H9 (cell line): ENCODE results near the gene B3GNT5. TPM values are rescaled to one million over a fixed set of nuclear protein-coding genes. Genes with fewer than 3 reads are reported as not detected.

Experiments used
- DNase-seq: peaks from one replicate; pipeline ENCODE4 v3.0.0-alpha.2; 2017
- H2AFZ ChIP-seq: one replicate; pipeline ENCODE4 v1.6.1; 2013; ENCODE audit warnings: mild to moderate bottlenecking, low read length, control low read depth, moderate library complexity
- H2AK5ac ChIP-seq: 2 replicates; pipeline ENCODE4 v1.6.1; 2013; ENCODE audit warnings: low read length, control low read depth, mixed read lengths; ENCODE audit not compliant: insufficient read length
- H2BK120ac ChIP-seq: one replicate; pipeline ENCODE4 v1.6.1; 2013; ENCODE audit warnings: low read depth, mild to moderate bottlenecking, low read length, control low read depth, inconsistent platforms; ENCODE audit not compliant: poor library complexity, severe bottlenecking
- H2BK12ac ChIP-seq: 2 replicates; pipeline ENCODE4 v1.6.1; 2013; ENCODE audit warnings: low read length, control low read depth, mixed read lengths, low read depth; ENCODE audit not compliant: insufficient read length
- H2BK15ac ChIP-seq: 2 replicates; pipeline ENCODE4 v1.6.1; 2013; ENCODE audit warnings: low read depth, low read length, control low read depth
- H2BK20ac ChIP-seq: one replicate; pipeline ENCODE4 v1.6.1; 2013; ENCODE audit warnings: low read depth, mild to moderate bottlenecking, low read length, control low read depth, inconsistent platforms; ENCODE audit not compliant: poor library complexity, severe bottlenecking
- H2BK5ac ChIP-seq: 2 replicates; pipeline ENCODE4 v1.6.1; 2013; ENCODE audit warnings: low read length, control low read depth, mixed read lengths; ENCODE audit not compliant: insufficient read length
- H3K14ac ChIP-seq: 2 replicates; pipeline ENCODE4 v1.6.1; 2013; ENCODE audit warnings: low read length, control low read depth; ENCODE audit not compliant: insufficient read depth
- H3K18ac ChIP-seq: 2 replicates; pipeline ENCODE4 v1.6.1; 2013; ENCODE audit warnings: low read depth, mild to moderate bottlenecking, mixed read lengths, low read length, control low read depth; ENCODE audit not compliant: insufficient read length
- H3K23ac ChIP-seq: 2 replicates; pipeline ENCODE4 v1.6.1; 2013; ENCODE audit warnings: low read length, control low read depth, mixed read lengths, low read depth; ENCODE audit not compliant: insufficient read length
- H3K23me2 ChIP-seq: 2 replicates; pipeline ENCODE4 v1.6.1; 2013; ENCODE audit warnings: low read depth, mild to moderate bottlenecking, mixed read lengths, low read length, control low read depth; ENCODE audit not compliant: insufficient read length, poor library complexity, severe bottlenecking
- H3K27ac ChIP-seq: 2 replicates; pipeline ENCODE4 v1.5.1; 2013; ENCODE audit warnings: low read length, control low read depth, mixed read lengths, low read depth; ENCODE audit not compliant: insufficient read length
- H3K27me3 ChIP-seq: 2 replicates; pipeline ENCODE4 v1.6.1; 2013; ENCODE audit warnings: low read length, control low read depth, inconsistent platforms; ENCODE audit not compliant: insufficient read depth
- H3K4ac ChIP-seq: 2 replicates; pipeline ENCODE4 v1.6.1; 2013; ENCODE audit warnings: low read depth, mild to moderate bottlenecking, control low read depth, inconsistent platforms, low read length, moderate library complexity
- H3K4me1 ChIP-seq: 2 replicates; pipeline ENCODE4 v1.6.1; 2013; ENCODE audit warnings: low read length, control low read depth, inconsistent platforms; ENCODE audit not compliant: insufficient read depth
- H3K4me2 ChIP-seq: 2 replicates; pipeline ENCODE4 v1.6.1; 2013; ENCODE audit warnings: low read length, control low read depth, mixed read lengths; ENCODE audit not compliant: insufficient read length, insufficient read depth
- H3K56ac ChIP-seq: 2 replicates; pipeline ENCODE4 v1.6.1; 2013; ENCODE audit warnings: low read depth, mild to moderate bottlenecking, mixed read lengths, low read length, control low read depth; ENCODE audit not compliant: insufficient read length
- H3K79me1 ChIP-seq: 2 replicates; pipeline ENCODE4 v1.6.1; 2013; ENCODE audit warnings: low read depth, mild to moderate bottlenecking, moderate library complexity, low read length, control low read depth, inconsistent platforms; ENCODE audit not compliant: insufficient read depth, poor library complexity, severe bottlenecking
- H3K79me2 ChIP-seq: 2 replicates; pipeline ENCODE4 v1.6.1; 2013; ENCODE audit warnings: low read length, control low read depth, inconsistent platforms; ENCODE audit not compliant: insufficient read depth
- H3K9ac ChIP-seq: 2 replicates; pipeline ENCODE4 v1.6.1; 2013; ENCODE audit warnings: low read length, control low read depth, mixed read lengths; ENCODE audit not compliant: insufficient read length; ENCODE audit errors: extremely low read depth
- H3K9me3 ChIP-seq: one replicate; pipeline ENCODE4 v1.6.1; 2013; ENCODE audit warnings: low read depth, low read length, inconsistent platforms; ENCODE audit not compliant: control insufficient read depth
- H3T11ph ChIP-seq: one replicate; pipeline ENCODE4 v1.6.1; 2013; ENCODE audit warnings: mild to moderate bottlenecking, low read length, control low read depth, inconsistent platforms
- H4K20me1 ChIP-seq: one replicate; pipeline ENCODE4 v1.6.1; 2013; ENCODE audit not compliant: control insufficient read depth, insufficient read length, insufficient read depth
- H4K5ac ChIP-seq: 2 replicates; pipeline ENCODE4 v1.6.1; 2013; ENCODE audit warnings: low read depth, mild to moderate bottlenecking, mixed read lengths, low read length, control low read depth; ENCODE audit not compliant: insufficient read length
- H4K8ac ChIP-seq: replicated peaks from 2 replicates; pipeline ENCODE4 v1.6.1; 2013; ENCODE audit warnings: low read length, control low read depth, mixed read lengths, low read depth; ENCODE audit not compliant: insufficient read length
- H4K91ac ChIP-seq: 2 replicates; pipeline ENCODE4 v1.6.1; 2013; ENCODE audit warnings: low read depth, mild to moderate bottlenecking, moderate library complexity, mixed read lengths, low read length, control low read depth; ENCODE audit not compliant: insufficient read length
- H3K27ac Mint-ChIP-seq, 3 experiments: 2 replicates in 2 of 3; 3 replicates in 1 of 3; pipeline ENCODE4 v1.8.0; 2020 to 2021; ENCODE audit warnings: mixed read lengths in 3 of 3, mild to moderate bottlenecking in 1 of 3, moderate library complexity in 1 of 3
- H3K27me3 Mint-ChIP-seq: 2 replicates; pipeline ENCODE4 v1.8.0; 2021; ENCODE audit warnings: low read depth, mild to moderate bottlenecking, moderate library complexity, mixed read lengths
- H3K36me3 Mint-ChIP-seq, 3 experiments: 2 replicates in 2 of 3; 3 replicates in 1 of 3; pipeline ENCODE4 v1.8.0; 2020 to 2021; ENCODE audit warnings: low read depth in 3 of 3, mixed read lengths in 3 of 3; ENCODE audit not compliant: insufficient read depth in 1 of 3
- H3K4me1 Mint-ChIP-seq, 2 experiments: 2 replicates each; pipeline ENCODE4 v1.8.0; 2020; ENCODE audit warnings: mixed read lengths in 2 of 2
- H3K4me3 Mint-ChIP-seq, 2 experiments: 2 replicates in 1 of 2; 3 replicates in 1 of 2; pipeline ENCODE4 v1.8.0; 2020 to 2021; ENCODE audit warnings: mild to moderate bottlenecking in 2 of 2, mixed read lengths in 2 of 2, moderate library complexity in 1 of 2
- H3K9me3 Mint-ChIP-seq, 2 experiments: 2 replicates in 1 of 2; 3 replicates in 1 of 2; pipeline ENCODE4 v1.8.0; 2020; ENCODE audit warnings: mild to moderate bottlenecking in 2 of 2, mixed read lengths in 2 of 2, moderate library complexity in 1 of 2
- WGBS: extraction: QIAGEN DNeasy Blood & Tissue Kit; methylation state at CpG from one replicate; pipeline ENCODE4 v1.1.7; 2013; ENCODE audit warnings: missing lambda C conversion rate, low lambda C conversion rate, mixed read lengths; ENCODE audit not compliant: insufficient read length; ENCODE audit errors: extremely low coverage; 5-methylcytosine and 5-hydroxymethylcytosine counted together
- long read RNA-seq: library from polyadenylated mRNA; unstranded; transcript quantifications from one replicate; pipeline ENCODE4 v2.0.0, GENCODE V29; 2020
- total RNA-seq: library from RNA; stranded (reverse); gene quantifications from 2 replicates; pipeline ENCODE4 v1.2.1, GENCODE V29; 2021
- TF ChIP-seq, protein P1 (sequence below): fragments of 200-600 bp; sonication (generic); conservative IDR thresholded peaks from 3 replicates; pipeline ENCODE4 v1.8.0; 2021; ENCODE audit warnings: antibody characterized with exemption, mild to moderate bottlenecking

The B3GNT5 gene, protein sequence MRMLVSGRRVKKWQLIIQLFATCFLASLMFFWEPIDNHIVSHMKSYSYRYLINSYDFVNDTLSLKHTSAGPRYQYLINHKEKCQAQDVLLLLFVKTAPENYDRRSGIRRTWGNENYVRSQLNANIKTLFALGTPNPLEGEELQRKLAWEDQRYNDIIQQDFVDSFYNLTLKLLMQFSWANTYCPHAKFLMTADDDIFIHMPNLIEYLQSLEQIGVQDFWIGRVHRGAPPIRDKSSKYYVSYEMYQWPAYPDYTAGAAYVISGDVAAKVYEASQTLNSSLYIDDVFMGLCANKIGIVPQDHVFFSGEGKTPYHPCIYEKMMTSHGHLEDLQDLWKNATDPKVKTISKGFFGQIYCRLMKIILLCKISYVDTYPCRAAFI
- total RNA-seq, result 7.3 and 7.6 TPM in 2 replicates
- long read RNA-seq, full-length matches to known transcripts, result 17 of 19 reads
- long read RNA-seq, partial matches to known transcripts, result 2 of 19 reads
- long read RNA-seq, other reads (novel, unspliced or antisense), result 0 of 19 reads

GRCh38 chr3:183252973-183253527, at the start of gene B3GNT5:
Gene B3GNT5 (plus strand): TSS chr3:183253253. CDS start chr3:183269799, 16,546 bp downstream.
- no peak within 1 kb of the TSS for H3K56ac ChIP-seq
- H3K14ac ChIP-seq, result peak within 1 kb of the TSS; percentile 93
- H3K27me3 ChIP-seq, result peaks cover 10% of the 10 kb centered on the region; the same call in 1 of the 2 replicates
- peaks cover 12% of the 10 kb centered on the region; the same call in 1 of the 2 replicates for H3K4me1 ChIP-seq
- WGBS, result no CpG with 5 or more reads among the region's 43 CpGs
- no peak within 1 kb of the TSS for H2BK20ac ChIP-seq
- H3K79me1 ChIP-seq, result no peaks in the 10 kb centered on the region
- peak within 1 kb of the TSS; percentile 94 for H3K4me2 ChIP-seq
- H3K4me3 Mint-ChIP-seq, result peak within 1 kb of the TSS; percentile 67 to 82
- peaks cover 20% of the 10 kb centered on the region for H3K23me2 ChIP-seq
- H3K27ac ChIP-seq, result no peak within 1 kb of the TSS
- no peak within 1 kb of the TSS for H2BK12ac ChIP-seq
- no peaks in the 10 kb centered on the region for H4K20me1 ChIP-seq
- H4K8ac ChIP-seq, result no peak within 1 kb of the TSS
- peak; percentile 65 for DNase-seq
- no peak within 1 kb of the TSS for H3K23ac ChIP-seq
- peak within 1 kb of the TSS; percentile 2 for H3K18ac ChIP-seq
- peak within 1 kb of the TSS; percentile 56 for H2AFZ ChIP-seq
- H3K9me3 Mint-ChIP-seq, result no peaks in the 10 kb centered on the region
- H3K4ac ChIP-seq, result no peak within 1 kb of the TSS
- no peaks in the 10 kb centered on the region for H3K9me3 ChIP-seq
- no peak within 1 kb of the TSS for H4K91ac ChIP-seq
- H2BK15ac ChIP-seq, result no peak within 1 kb of the TSS; the same call in 1 of the 2 replicates
- H2BK120ac ChIP-seq, result no peak within 1 kb of the TSS
- no peak within 1 kb of the TSS for H2BK5ac ChIP-seq
- H4K5ac ChIP-seq, result peak within 1 kb of the TSS; percentile 17
- peaks cover 0 to under 1% (median 0%) of the 10 kb centered on the region in 3 experiments; a peak in 1 of 7 replicates for H3K36me3 Mint-ChIP-seq
- H3K9ac ChIP-seq, result peak within 1 kb of the TSS; percentile 72
- H3K27ac Mint-ChIP-seq, result peak within 1 kb of the TSS in 1 of 3 experiments; percentile 63; a peak in 1 of 7 replicates
- peaks cover 26 to 31% of the 10 kb centered on the region in 2 experiments for H3K4me1 Mint-ChIP-seq
- H2AK5ac ChIP-seq, result no peak within 1 kb of the TSS
- no peak within 1 kb of the TSS for H3T11ph ChIP-seq
- peaks cover 19% of the 10 kb centered on the region for H3K27me3 Mint-ChIP-seq
- TF ChIP-seq, protein P1, sequence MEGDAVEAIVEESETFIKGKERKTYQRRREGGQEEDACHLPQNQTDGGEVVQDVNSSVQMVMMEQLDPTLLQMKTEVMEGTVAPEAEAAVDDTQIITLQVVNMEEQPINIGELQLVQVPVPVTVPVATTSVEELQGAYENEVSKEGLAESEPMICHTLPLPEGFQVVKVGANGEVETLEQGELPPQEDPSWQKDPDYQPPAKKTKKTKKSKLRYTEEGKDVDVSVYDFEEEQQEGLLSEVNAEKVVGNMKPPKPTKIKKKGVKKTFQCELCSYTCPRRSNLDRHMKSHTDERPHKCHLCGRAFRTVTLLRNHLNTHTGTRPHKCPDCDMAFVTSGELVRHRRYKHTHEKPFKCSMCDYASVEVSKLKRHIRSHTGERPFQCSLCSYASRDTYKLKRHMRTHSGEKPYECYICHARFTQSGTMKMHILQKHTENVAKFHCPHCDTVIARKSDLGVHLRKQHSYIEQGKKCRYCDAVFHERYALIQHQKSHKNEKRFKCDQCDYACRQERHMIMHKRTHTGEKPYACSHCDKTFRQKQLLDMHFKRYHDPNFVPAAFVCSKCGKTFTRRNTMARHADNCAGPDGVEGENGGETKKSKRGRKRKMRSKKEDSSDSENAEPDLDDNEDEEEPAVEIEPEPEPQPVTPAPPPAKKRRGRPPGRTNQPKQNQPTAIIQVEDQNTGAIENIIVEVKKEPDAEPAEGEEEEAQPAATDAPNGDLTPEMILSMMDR, result no peak
- no peaks in the 10 kb centered on the region for H3K79me2 ChIP-seq
